A172 (cell line): ENCODE data around the gene ADARB2. TPM values are rescaled to one million over a fixed set of nuclear protein-coding genes. Genes with fewer than 3 reads are reported as not detected.

Source experiments
- DNase-seq: peaks from one replicate; pipeline ENCODE4 v3.0.0-alpha.2; 2015; ENCODE audit warnings: low spot score
- total RNA-seq: library from RNA; depleted of rRNA; stranded (reverse); fragments of >200 nt; shearing (Covaris generic); gene quantifications from 2 replicates; pipeline ENCODE4 v1.2.3, GENCODE V29; 2014

Gene ADARB2
- total RNA-seq, 1 experiment from 2014 or later, result 1.2 TPM

- DNase-seq, result no peak
Observed at GRCh38 chr10:1158066-1158465, 579.3 kb downstream of the ADARB2 start.

GRCh38 chr10:1157615-1157933, 579.8 kb downstream of the ADARB2 start:
- DNase-seq, result no peak

GRCh38 chr10:1156921-1157614, 580.3 kb downstream of the ADARB2 start:
- no peak for DNase-seq

- no peak for DNase-seq
Observed at GRCh38 chr10:1156616-1156886, 580.8 kb downstream of the ADARB2 start.

GRCh38 chr10:1155791-1156615, 581.3 kb downstream of the ADARB2 start:
- DNase-seq, result no peak

GRCh38 chr10:1154531-1155295, 582.6 kb downstream of the ADARB2 start:
- DNase-seq, result no peak

GRCh38 chr10:1153805-1154351, 583.4 kb downstream of the ADARB2 start:
- DNase-seq, result no peak

- no peak for DNase-seq
Observed at GRCh38 chr10:1153251-1153763, 584.0 kb downstream of the ADARB2 start.

GRCh38 chr10:1152386-1153250, 584.7 kb downstream of the ADARB2 start:
- no peak for DNase-seq

- DNase-seq, result peak; percentile 44
Observed at GRCh38 chr10:1151076-1152033, 586.0 kb downstream of the ADARB2 start.

GRCh38 chr10:1150638-1150955, 586.7 kb downstream of the ADARB2 start:
- DNase-seq, result no peak

GRCh38 chr10:1149793-1150637, 587.3 kb downstream of the ADARB2 start:
- no peak for DNase-seq

GRCh38 chr10:1148855-1149605, 588.3 kb downstream of the ADARB2 start:
- no peak for DNase-seq

GRCh38 chr10:1147810-1148209, 589.5 kb downstream of the ADARB2 start:
- DNase-seq, result no peak

- DNase-seq, result no peak
Observed at GRCh38 chr10:1142596-1142995, 594.7 kb downstream of the ADARB2 start.

GRCh38 chr10:1141701-1142100, 595.6 kb downstream of the ADARB2 start:
- DNase-seq, result no peak

- DNase-seq, result no peak
Observed at GRCh38 chr10:1141261-1141660, 596.1 kb downstream of the ADARB2 start.

GRCh38 chr10:1138529-1138928, 598.8 kb downstream of the ADARB2 start:
- no peak for DNase-seq
